Epithelial cell of umbilical artery (primary cell): ENCODE data around the gene PORCN. TPM values are rescaled to one million over a fixed set of nuclear protein-coding genes. Genes with fewer than 3 reads are reported as not detected.

Experiments used
- total RNA-seq: library from RNA; depleted of rRNA; stranded (reverse); fragments of >200 nt; gene quantifications from 2 replicates; pipeline ENCODE4 v1.2.3, GENCODE V29; 2014

Gene PORCN
- total RNA-seq: 3.5 and 5.8 TPM in 2 replicates

DNA sequence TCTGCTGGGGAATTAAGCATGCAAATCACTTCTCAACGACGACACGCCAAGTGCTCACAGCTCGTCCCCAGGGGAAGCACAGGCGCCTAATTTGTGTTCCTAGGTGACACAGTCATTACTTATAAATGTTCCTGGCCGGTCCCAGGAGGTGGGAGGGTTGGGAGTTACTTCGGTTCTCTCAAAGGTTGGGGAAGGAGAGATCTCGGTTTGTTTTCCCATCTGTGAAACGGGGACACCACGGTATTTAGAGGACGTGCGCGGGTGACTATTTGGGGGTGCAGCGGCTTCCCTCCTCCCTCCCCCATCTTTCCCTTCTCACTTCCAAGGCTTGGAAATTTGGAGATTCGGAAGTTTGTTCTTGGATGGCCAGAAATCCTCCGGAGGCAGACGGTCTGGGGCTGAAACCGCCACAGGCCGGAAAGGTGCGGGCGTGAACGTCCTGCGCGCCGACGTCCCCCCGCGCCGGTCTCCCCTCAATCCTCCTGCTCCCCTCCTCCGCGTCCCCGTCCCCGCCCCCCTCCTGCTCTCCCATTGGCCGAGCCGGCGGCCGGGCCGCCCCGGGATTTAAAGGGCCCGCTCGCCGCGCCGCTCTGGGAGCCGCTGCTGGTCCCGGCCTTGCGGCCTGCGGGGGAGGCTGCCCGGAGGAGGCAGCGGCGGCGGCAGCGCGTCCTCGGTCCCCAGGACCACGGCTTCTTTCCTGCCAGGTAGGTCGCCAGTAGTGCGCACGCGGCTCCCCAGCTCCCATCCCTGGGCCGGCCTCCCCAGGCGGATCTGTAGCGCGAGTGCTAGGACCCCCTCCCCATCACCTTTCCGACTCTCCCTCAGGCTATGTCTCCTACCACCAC lies at the start of gene PORCN:
Gene PORCN, plus strand, starts transcription at position 593 of the 845 bp plus-strand sequence. CDS start 829 bp downstream, outside the sequence.

DNA sequence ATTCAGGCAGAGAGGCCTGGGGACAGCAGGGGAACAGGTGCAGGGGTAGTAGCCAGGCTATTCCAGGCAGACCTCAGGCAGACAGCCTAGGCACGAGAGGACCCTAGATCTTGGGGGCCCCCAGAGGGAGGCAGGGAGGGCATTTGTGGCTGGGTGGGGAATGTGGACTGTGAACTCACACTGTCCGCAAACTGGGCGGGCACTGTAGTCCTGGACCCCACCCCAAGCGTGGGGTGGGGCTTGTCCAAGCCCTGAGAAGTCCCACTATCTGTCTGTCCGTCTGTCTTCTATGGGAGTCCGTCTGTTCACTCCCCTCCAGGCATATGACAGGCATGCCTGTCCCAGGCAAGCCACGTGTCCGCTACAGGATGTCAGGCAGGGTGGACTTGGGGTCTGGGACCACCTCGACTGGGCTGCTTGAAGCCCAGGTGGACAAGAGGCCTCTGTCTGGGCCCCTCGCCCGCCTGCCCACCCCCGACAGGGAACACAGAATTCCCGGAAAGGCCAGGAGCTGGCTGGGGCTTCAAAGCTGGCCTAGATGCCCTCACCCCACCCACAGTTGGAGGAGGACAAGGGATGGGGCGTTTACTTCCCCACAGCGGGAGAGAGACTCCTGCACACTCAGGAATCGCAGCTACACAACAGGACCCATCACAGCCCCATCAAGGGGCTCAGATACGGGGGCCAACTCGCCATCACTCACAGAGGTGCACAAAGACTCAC lies 38.5 kb upstream of the PORCN start, which contains the start of gene SLC38A5:
Gene SLC38A5, minus strand, starts transcription at position 151 of the 723 bp plus-strand sequence. CDS start 2,336 bp downstream, outside the sequence.

DNA sequence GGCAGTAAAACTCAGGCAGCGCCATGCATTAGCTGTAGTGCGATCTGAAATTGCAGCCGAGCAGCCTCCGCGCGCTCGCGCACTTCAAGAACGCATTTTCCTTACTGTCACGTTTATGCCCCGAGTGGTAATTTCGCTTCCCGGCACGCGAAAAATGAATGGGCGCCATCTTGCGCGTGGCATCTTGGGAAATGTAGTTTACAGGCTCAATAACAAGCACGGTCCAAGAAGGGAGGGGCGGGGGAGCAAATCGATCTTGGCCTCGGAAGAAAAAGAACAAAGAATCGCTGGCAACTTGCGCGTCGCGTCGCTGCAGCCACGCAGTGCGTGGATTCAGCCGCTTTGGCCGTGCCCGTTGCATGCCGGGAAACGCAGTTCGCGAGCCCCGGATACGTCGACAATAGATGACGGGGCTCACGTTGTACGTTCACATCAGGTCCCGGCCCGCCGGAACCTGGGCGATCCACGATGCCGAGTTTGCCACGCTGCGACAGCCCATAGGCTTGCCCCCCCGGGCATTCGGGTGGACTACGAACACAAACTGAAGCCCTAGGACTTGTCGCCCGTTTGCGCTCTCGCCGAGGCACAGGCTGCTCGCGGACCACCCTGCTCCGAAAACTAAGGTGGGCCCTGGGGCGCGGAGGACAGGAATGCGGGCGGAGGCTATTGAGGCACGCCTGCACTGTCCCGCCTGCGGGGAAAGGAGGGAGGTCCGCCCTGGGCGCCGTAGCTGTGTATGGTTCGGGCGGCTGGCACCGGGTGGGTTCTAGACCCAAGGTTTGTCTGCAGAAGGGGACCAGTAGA lies 32.8 kb upstream of the PORCN start, which contains the start of gene FTSJ1:
Gene FTSJ1, plus strand, starts transcription at position 426 of the 804 bp plus-strand sequence. CDS start 1,849 bp downstream, outside the sequence.

DNA sequence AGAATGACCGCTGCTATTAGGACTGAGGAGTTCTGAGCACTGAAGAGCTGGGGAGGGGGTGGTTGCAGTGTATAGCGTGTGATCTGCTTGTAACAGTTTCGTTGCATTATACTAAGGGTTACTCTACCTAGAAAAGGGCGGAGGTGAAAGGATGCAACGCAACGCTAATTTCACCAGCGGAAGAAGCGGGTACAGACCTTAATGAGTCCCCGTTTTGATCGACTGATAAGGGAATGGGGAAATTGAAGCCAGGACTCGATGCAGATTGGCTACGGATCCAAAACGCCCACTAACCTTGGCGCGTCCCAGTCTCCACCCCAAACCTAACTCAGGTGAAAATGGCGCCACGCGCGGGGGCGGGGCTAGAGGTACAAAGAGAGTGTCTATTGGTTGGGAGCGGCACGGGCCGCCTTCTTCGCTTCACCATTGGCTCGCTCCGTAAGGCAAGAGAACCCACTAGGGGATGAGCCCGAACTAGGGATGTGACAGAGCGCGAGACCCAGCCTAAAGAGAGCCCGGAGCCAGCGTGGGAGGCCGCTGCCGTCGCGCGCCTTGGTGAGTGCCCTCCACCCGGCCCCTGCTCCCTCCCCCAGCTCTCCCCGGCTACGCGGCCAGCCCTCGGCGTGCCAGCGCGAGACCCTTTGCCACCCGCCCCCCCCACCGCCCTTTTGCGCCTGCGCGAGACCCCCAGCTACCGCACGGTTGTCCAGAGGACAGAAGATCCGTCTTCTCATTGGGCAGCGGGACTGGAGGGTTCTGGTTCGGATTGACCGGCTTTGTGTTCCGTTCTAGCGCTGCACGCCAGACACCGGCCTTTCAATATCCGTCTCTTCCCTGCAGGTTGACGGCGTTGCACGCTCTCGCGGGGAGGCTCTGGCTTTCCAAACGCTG lies 12.8 kb downstream of the PORCN start, which contains the start of gene EBP:
Gene EBP, plus strand, starts transcription at position 456 of the 891 bp plus-strand sequence. CDS start 1,964 bp downstream, outside the sequence.

DNA sequence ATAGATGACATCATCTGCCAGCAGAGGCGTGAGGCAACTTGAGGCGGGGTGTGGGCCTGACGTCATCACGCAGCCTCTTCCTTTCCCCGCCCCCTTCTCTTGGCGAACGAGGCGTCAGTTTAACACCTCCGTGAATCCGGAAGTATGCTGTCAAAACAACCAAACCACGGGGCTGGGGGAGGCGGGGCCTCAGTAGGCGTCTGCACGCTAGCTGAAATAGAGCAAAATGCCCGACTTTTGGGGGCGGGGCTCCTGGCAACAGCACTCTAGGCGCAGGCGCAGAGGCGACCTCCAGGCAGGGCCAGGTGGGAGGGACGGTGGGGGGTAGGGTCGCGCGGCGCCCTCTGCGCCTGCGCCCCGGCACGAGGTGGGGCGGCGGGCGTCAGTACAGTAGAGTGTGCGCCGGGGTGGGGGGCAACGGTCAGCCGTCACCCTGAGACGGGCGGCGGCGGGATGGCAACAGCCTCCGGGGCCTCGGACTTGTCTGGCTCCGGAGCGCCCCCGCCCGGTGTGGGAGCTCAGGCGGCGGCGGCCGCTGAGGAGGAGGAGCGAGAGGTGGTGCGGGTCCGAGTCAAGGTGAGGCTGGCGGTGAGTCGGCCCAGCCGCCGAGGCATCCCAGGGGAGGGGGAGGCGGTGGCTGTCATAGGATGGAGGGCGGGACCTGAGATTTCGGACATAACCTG lies 30.7 kb downstream of the PORCN start, which contains the start of gene TBC1D25:
Gene TBC1D25, plus strand, starts transcription at position 370 of the 683 bp plus-strand sequence. Its CDS starts 84 bp downstream, at position 454.

Other genes with a start within 250 kb of the PORCN start
- gene SSX3, start 152.3 kb upstream of the PORCN start, total RNA-seq: not detected in 2 replicates
- gene SSX4, start 125.5 kb upstream of the PORCN start, total RNA-seq: not detected in 2 replicates
- gene SSX4B, start 97.0 kb upstream of the PORCN start, total RNA-seq: not detected in 2 replicates
- 25.1 and 27.3 TPM in 2 replicates for gene SLC38A5, start 38.7 kb upstream of the PORCN start, total RNA-seq
- 59.4 and 79.8 TPM in 2 replicates for gene FTSJ1, start 32.8 kb upstream of the PORCN start, total RNA-seq
- gene EBP, start 12.8 kb downstream of the PORCN start, total RNA-seq: 110 and 155 TPM in 2 replicates
- 3.2 and 4.9 TPM in 2 replicates for gene TBC1D25, start 30.7 kb downstream of the PORCN start, total RNA-seq
- gene RBM3, start 65.5 kb downstream of the PORCN start, total RNA-seq: 145 and 340 TPM in 2 replicates
- 102 and 103 TPM in 2 replicates for gene WDR13, start 88.5 kb downstream of the PORCN start, total RNA-seq
- gene WAS, start 174.8 kb downstream of the PORCN start, total RNA-seq: 0.46 TPM in 1 of 2 replicates, not detected in the other
- 6.2 and 6.7 TPM in 2 replicates for gene SUV39H1, start 187.7 kb downstream of the PORCN start, total RNA-seq